ENCODE measurements around the gene RBFA. TPM values are rescaled to one million over a fixed set of nuclear protein-coding genes. Genes with fewer than 3 reads are reported as not detected.
A peak's percentile ranks its signal among the peaks of the same experiment; 100 is the strongest.
"Not testable (repeated sequence)": the region's sequence is repeated elsewhere in the genome, so short reads cannot be mapped to it uniquely, and the experiment has no call there.

The RBFA gene
- total and polyA plus RNA-seq, 3 donors from 2014 or later, result 25.9 to 57.6 (median 57.0) TPM

DNA sequence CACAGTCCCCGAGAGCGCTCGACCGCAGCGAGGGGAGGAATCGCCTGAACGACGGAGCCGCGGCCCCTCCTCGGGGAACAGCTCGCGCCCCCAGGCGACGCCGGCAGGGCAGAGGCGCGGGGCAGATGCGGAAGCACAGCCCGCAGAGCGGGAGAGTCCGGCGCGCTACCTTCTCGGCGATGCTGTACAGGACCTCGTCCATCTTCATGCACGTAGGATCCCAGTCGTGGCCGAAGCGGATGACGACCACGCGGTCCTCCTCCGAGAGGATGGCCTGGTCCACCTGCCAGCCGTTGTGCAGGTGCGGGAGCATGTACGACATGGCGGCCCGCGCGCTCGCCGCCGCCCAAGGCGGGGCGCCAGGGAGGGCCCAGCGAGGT, 46.2 kb upstream of the RBFA start:
- intact Hi-C loops (cut with DNase I; ENCODE audit: low total_unique reads), result no loop called here
- WGBS, 2 donors, result 0 to 3% methylated on average over 12 to 47 of the region's 48 CpGs

DNA sequence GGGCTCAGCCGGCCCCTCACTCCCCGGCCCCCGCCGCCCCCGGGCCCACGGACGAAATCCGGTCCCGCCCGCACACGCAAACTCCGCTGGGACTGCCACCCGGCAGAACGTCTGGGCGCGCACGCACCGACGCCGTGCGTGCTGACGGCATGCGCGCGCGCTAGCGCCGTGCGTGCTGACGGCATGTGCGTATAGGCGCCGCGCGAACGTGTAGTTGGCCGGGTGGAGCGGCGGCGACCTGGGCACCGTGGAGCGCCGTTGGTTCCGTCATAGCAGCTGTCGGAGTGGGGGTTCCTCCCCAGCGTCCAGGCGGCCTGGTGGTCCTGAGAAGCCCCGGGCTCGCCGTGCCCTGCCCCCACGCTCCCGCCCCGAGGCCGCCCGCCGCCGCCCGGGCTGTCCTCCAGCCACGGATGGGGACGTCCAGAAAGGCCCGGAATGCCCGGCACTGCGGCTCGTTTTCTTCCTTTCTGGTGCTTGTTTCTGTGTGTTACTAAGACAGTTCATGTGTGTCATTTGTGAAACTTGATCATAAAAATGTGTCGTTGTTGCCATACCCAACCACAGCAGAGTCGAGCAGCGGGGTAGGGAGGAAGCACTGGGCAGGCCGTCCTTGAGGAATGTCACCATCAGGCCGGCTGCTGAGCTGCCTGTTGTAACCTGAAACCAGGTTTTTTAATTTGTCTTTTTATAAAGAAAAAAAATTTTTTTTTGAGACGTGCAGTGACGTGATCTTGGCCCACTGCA, 45.6 kb upstream of the RBFA start, which contains the start of gene TXNL4A:
Gene TXNL4A, minus strand, starts transcription at position 113 of the 744 bp plus-strand sequence. CDS start 171 bp downstream, outside the sequence.
- TF ChIP-seq, protein P1, sequence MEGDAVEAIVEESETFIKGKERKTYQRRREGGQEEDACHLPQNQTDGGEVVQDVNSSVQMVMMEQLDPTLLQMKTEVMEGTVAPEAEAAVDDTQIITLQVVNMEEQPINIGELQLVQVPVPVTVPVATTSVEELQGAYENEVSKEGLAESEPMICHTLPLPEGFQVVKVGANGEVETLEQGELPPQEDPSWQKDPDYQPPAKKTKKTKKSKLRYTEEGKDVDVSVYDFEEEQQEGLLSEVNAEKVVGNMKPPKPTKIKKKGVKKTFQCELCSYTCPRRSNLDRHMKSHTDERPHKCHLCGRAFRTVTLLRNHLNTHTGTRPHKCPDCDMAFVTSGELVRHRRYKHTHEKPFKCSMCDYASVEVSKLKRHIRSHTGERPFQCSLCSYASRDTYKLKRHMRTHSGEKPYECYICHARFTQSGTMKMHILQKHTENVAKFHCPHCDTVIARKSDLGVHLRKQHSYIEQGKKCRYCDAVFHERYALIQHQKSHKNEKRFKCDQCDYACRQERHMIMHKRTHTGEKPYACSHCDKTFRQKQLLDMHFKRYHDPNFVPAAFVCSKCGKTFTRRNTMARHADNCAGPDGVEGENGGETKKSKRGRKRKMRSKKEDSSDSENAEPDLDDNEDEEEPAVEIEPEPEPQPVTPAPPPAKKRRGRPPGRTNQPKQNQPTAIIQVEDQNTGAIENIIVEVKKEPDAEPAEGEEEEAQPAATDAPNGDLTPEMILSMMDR (IDR thresholded peaks at IDR 0.05), result no peak
- TF ChIP-seq POLR2A (IDR thresholded peaks at IDR 0.05), result peak; percentile 18
- no peaks in the 10 kb centered on the region for H3K9me3 ChIP-seq
- no peaks in the 10 kb centered on the region for H3K27me3 ChIP-seq
- H3K4me1 ChIP-seq, result peaks cover 3% of the 10 kb centered on the region
- DNase-seq, result peak; percentile 91
- intact Hi-C loops (cut with DNase I; ENCODE audit: low total_unique reads), result no loop called here
- 1 to 2% methylated on average over 8 to 64 of the region's 71 CpGs for WGBS, 2 donors
- H3K27ac ChIP-seq, result peak within 1 kb of the TSS; percentile 96 to 97
- H3K4me3 ChIP-seq, result peak within 1 kb of the TSS; percentile 87 to 99
- no peaks in the 10 kb centered on the region for H3K36me3 ChIP-seq (ENCODE audit: low read depth, missing control alignments)

More for the DNA sequence above, 46.2 kb upstream of the RBFA start:
- Histone ChIP-seq H3K36me3 (ENCODE audit: low read depth, missing control alignments) (no peaks in the 10 kb centered on the region), H3K4me3 (peak overlapping the region; percentile 87 to 99), H3K27me3 (no peaks in the 10 kb centered on the region), H3K9me3 (no peaks in the 10 kb centered on the region), H3K27ac (peak overlapping the region; percentile 96 to 97), H3K4me1 (peaks cover 3% of the 10 kb centered on the region)
- TF ChIP-seq POLR2A (IDR thresholded peaks at IDR 0.05), result no peak
- TF ChIP-seq, protein P1 (IDR thresholded peaks at IDR 0.05), result peak in 1 of 3 experiments; percentile 16
- peak; percentile 73 for DNase-seq

DNA sequence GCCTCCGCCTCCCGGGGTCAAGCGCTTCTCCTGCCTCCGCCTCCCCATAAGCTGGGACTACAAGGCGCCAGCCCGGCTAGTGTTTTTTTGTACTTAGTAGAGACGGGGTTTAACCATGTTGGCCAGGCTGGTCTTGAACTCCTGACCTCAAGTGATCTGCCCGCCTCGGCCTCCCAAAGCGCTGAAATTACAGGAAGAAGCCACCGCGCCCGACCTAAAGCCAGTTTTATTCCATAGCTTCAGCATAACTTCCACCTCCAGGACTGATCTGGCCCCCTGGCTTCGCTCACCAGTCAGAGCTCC, 45.1 kb upstream of the RBFA start:
- TF ChIP-seq, protein P1 (IDR thresholded peaks at IDR 0.05), result no peak
- TF ChIP-seq POLR2A (IDR thresholded peaks at IDR 0.05), result no peak
- H3K27me3 ChIP-seq, result no peaks in the 10 kb centered on the region
- peak overlapping the region; percentile 96 to 97 for H3K27ac ChIP-seq
- DNase-seq, result no peak
- no peaks in the 10 kb centered on the region for H3K9me3 ChIP-seq
- H3K4me3 ChIP-seq, result peak overlapping the region; percentile 87 to 99
- H3K36me3 ChIP-seq (ENCODE audit: low read depth, missing control alignments), result no peaks in the 10 kb centered on the region
- intact Hi-C loops (cut with DNase I; ENCODE audit: low total_unique reads), result no loop called here
- H3K4me1 ChIP-seq, result peaks cover 3% of the 10 kb centered on the region
- WGBS, 2 donors, result 38 to 46% methylated on average over 14 of the region's 14 CpGs

DNA sequence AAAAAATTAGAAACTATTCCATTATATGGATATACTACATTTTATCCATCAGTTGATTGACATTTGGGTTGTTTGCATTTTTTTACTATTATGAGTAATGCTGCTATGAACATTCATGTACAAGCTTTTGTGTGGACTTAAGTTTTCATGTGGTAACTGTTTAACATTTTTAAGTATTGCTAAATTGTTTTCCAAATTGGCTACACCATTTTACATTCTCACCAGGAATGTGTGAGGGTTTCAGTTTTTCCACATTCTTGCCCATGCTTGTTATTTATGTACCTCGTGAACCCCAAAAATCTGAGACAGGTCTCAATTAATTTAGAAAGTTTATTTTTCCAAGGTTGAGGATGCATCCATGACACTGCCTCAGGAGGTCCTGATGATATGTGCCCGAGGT, 42.7 kb upstream of the RBFA start:
- no peak overlapping the region for H3K27ac ChIP-seq
- peaks cover 3% of the 10 kb centered on the region for H3K4me1 ChIP-seq
- no peaks in the 10 kb centered on the region for H3K9me3 ChIP-seq
- DNase-seq, result no peak
- 78 to 92% methylated on average over 2 of the region's 2 CpGs for WGBS, 2 donors
- H3K36me3 ChIP-seq (ENCODE audit: low read depth, missing control alignments), result no peaks in the 10 kb centered on the region
- H3K4me3 ChIP-seq, result no peak overlapping the region
- TF ChIP-seq POLR2A (IDR thresholded peaks at IDR 0.05), result no peak
- TF ChIP-seq, protein P1 (IDR thresholded peaks at IDR 0.05), result no peak
- intact Hi-C loops (cut with DNase I; ENCODE audit: low total_unique reads), result no loop called here
- no peaks in the 10 kb centered on the region for H3K27me3 ChIP-seq

DNA sequence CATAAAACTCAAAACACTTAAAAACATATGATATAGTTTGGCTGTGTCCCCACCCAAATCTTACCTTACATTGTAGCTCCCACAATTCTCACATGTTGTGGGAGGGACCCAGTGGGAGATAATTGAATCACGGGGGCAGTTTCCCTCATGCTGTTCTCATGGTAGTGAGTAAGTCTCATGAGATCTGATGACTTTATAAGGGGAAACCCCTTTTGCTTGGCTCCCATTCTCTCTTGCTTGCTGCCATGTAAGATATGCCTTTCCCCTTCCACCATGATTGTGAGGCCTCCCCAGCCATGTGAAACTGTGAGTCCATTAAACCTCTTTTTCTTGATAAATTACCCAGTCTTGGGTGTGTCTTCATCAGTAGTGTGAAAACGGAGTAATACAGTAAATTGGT, 34.5 kb upstream of the RBFA start:
- 91 to 100% methylated on average over 2 of the region's 2 CpGs for WGBS, 2 donors
- H3K27ac ChIP-seq; intact Hi-C loops (cut with DNase I; ENCODE audit: low total_unique reads); H3K9me3 ChIP-seq; H3K36me3 ChIP-seq (ENCODE audit: low read depth, missing control alignments); H3K4me3 ChIP-seq; DNase-seq; H3K4me1 ChIP-seq; H3K27me3 ChIP-seq: not testable (repeated sequence)
